Caco-2 (cell line): Measurements from ENCODE around the gene FBXO38. TPM values are rescaled to one million over a fixed set of nuclear protein-coding genes. Genes with fewer than 3 reads are reported as not detected.

Experiments
- BruUV-seq: library from RNA; stranded (reverse); fragments of 400-500 nt; replicated peaks from 2 replicates; lab custom pipeline; 2021; lab: Mats Ljungman, UMichigan
- CTCF ChIA-PET: fragments of 300-600 bp; sonication (Branson Sonifier 250); formaldehyde crosslinking; loops from one replicate; lab custom pipeline; 2022; ENCODE audit warnings: antibody characterized with exemption; lab: Charles Lee
- POLR2A ChIA-PET: fragments of 300-600 bp; sonication (Branson Sonifier 250); formaldehyde crosslinking; loops from one replicate; lab custom pipeline; 2022; ENCODE audit warnings: antibody characterized with exemption; lab: Charles Lee
- DNase-seq, 2 experiments: peaks; one replicate each; pipeline versions ENCODE4 v3.0.0 to v3.0.0-alpha.2; 2020 to 2022
- H3K27me3 ChIP-seq: replicated peaks from 2 replicates; pipeline ENCODE4 v1.6.0; 2011; ENCODE audit warnings: low read length; ENCODE audit not compliant: control insufficient read depth, insufficient read depth
- H3K36me3 ChIP-seq: 2 replicates; pipeline ENCODE4 v1.5.1; 2011; ENCODE audit warnings: low read length; ENCODE audit not compliant: control insufficient read depth, insufficient read depth
- H3K4me1 ChIP-seq: fragments of 250-450 bp; sonication (Bioruptor Pico); 2 replicates; pipeline ENCODE4 v1.5.1; 2020; ENCODE audit warnings: mild to moderate bottlenecking
- H3K4me3 ChIP-seq: 2 replicates; pipeline ENCODE4 v1.5.1; 2011; ENCODE audit warnings: low read depth, mild to moderate bottlenecking, control low read depth, low read length
- H3K9me3 ChIP-seq: fragments of 250-450 bp; sonication (Bioruptor Pico); 2 replicates; pipeline ENCODE4 v1.5.1; 2020; ENCODE audit warnings: mild to moderate bottlenecking, moderate library complexity
- H3K27ac Mint-ChIP-seq: one replicate; pipeline ENCODE4 v1.8.0; 2022; ENCODE audit warnings: mixed read lengths; ENCODE audit not compliant: unreplicated experiment
- H3K27me3 Mint-ChIP-seq: one replicate; pipeline ENCODE4 v1.8.0; 2022; ENCODE audit warnings: mixed read lengths; ENCODE audit not compliant: insufficient read depth, unreplicated experiment
- H3K36me3 Mint-ChIP-seq: one replicate; pipeline ENCODE4 v1.8.0; 2022; ENCODE audit warnings: mild to moderate bottlenecking, mixed read lengths; ENCODE audit not compliant: insufficient read depth, unreplicated experiment
- H3K4me1 Mint-ChIP-seq: one replicate; pipeline ENCODE4 v1.8.0; 2022; ENCODE audit warnings: low read depth, mixed read lengths; ENCODE audit not compliant: unreplicated experiment
- H3K4me3 Mint-ChIP-seq: one replicate; pipeline ENCODE4 v1.8.0; 2022; ENCODE audit warnings: mild to moderate bottlenecking, moderate library complexity, mixed read lengths; ENCODE audit not compliant: unreplicated experiment
- H3K9me3 Mint-ChIP-seq: one replicate; pipeline ENCODE4 v1.8.0; 2022; ENCODE audit warnings: mixed read lengths; ENCODE audit not compliant: unreplicated experiment
- CTCF ChIP-seq, 2 experiments: fragments of 200-600 bp in 1 of 2; IDR thresholded peaks; 1 replicate in 1 of 2; 2 replicates in 1 of 2; pipeline versions ENCODE4 v1.5.1 to v1.8.0; 2011 to 2022; ENCODE audit warnings: antibody characterized with exemption in 1 of 2, control low read depth in 1 of 2, inconsistent platforms in 1 of 2, low read depth in 1 of 2, low read length in 1 of 2, mild to moderate bottlenecking in 1 of 2, moderate library complexity in 1 of 2; ENCODE audit not compliant: insufficient read depth in 1 of 2, severe bottlenecking in 1 of 2, unreplicated experiment in 1 of 2
- intact Hi-C: fragments of 100-400 bp; cut with micrococcal nuclease; formaldehyde crosslinking; loops from one replicate; pipeline ENCODE4 v1.10.0; 2022; ENCODE audit not compliant: unreplicated experiment
- total RNA-seq: library from RNA; stranded (reverse); gene quantifications from 2 replicates; pipeline ENCODE4 v1.2.3, GENCODE V29; 2022

FBXO38 gene
- total RNA-seq, 1 experiment from 2014 or later, result 36.7 TPM

GRCh38 chr5:148397968-148398595 is 14.3 kb downstream of the FBXO38 start:
- BruUV-seq, result no TSS peak
- H3K4me3 ChIP-seq, result no peak overlapping the region
- Mint-ChIP-seq H3K4me3 (peak overlapping the region; percentile 27), H3K36me3 (peaks cover 40% of the 10 kb centered on the region), H3K27ac (peak overlapping the region; percentile 67), H3K27me3 (no peaks in the 10 kb centered on the region), H3K9me3 (no peaks in the 10 kb centered on the region), H3K4me1 (peaks cover 35% of the 10 kb centered on the region)
- 0 out of 2 replicates have a peak, but pooled peaks cover 1% of the 10 kb centered on the region for H3K36me3 ChIP-seq
- no peaks in the 10 kb centered on the region for H3K9me3 ChIP-seq
- ChIA-PET POLR2A (interaction anchor here (0.5 to 1.2 kb wide), 3 partner anchors 14 to 233 kb away, joined by 3 to 5 read pairs (median 4); no protein-coding TSS in a partner anchor), CTCF (interaction anchor here (0.7 to 2.2 kb wide), 7 partner anchors 10 to 333 kb away, joined by 3 to 18 read pairs (median 5); partner anchors contain the start of gene FBXO38)
- no peaks in the 10 kb centered on the region for H3K27me3 ChIP-seq
- intact Hi-C loops, result loop anchor here (1.0 kb wide), 1 partner anchor 15 kb away; the partner anchor contains the start of gene FBXO38
- no peak for TF ChIP-seq CTCF (IDR thresholded peaks at IDR 0.05; ENCODE audit: insufficient read depth in 1 of 2, low read depth in 1 of 2, low read length in 1 of 2, severe bottlenecking in 1 of 2, unreplicated experiment in 1 of 2)
- DNase-seq, result peak; percentile 64 to 75
- peaks cover 46% of the 10 kb centered on the region for H3K4me1 ChIP-seq

DNA sequence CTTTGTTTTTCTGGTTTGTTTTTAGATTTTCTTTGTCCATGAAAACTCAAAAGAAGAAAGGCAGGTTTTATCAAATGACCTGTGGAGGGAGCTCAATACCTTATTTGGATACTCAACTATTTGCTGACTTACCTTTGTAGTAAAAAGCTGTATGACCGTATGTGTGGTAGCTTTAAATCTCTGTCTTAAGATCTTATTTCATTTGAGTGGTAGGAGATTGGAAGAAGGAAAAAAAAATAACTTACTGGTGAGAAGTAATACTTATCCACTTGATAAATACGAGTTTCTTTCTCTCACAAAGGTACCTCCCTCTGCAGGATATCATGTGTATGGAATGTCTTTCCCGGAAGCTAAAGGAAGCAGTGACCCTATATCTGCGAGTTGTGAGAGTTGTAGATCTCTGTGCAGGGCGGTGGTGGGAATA is 15.0 kb downstream of the FBXO38 start:
- intact Hi-C loops, result loop anchor here (1.0 kb wide), 1 partner anchor 15 kb away; the partner anchor contains the start of gene FBXO38
- Histone ChIP-seq H3K36me3 (0 out of 2 replicates have a peak, but pooled peaks cover 1% of the 10 kb centered on the region), H3K4me1 (peaks cover 39% of the 10 kb centered on the region), H3K4me3 (no peak overlapping the region), H3K27me3 (no peaks in the 10 kb centered on the region), H3K9me3 (no peaks in the 10 kb centered on the region)
- BruUV-seq, result no TSS peak
- H3K4me3 Mint-ChIP-seq, result peak overlapping the region; percentile 27
- peak overlapping the region; percentile 67 for H3K27ac Mint-ChIP-seq
- POLR2A ChIA-PET, result interaction anchor here (0.5 to 1.2 kb wide), 3 partner anchors 15 to 233 kb away, joined by 3 to 5 read pairs (median 4); no protein-coding TSS in a partner anchor
- CTCF ChIA-PET, result interaction anchor here (0.6 to 2.2 kb wide), 12 partner anchors 10 to 513 kb away, joined by 3 to 18 read pairs (median 4); partner anchors contain the start of gene FBXO38
- TF ChIP-seq CTCF (IDR thresholded peaks at IDR 0.05; ENCODE audit: insufficient read depth in 1 of 2, low read depth in 1 of 2, low read length in 1 of 2, severe bottlenecking in 1 of 2, unreplicated experiment in 1 of 2), result peak; percentile 22 to 34
- peaks cover 47% of the 10 kb centered on the region for H3K36me3 Mint-ChIP-seq
- no peaks in the 10 kb centered on the region for H3K27me3 Mint-ChIP-seq
- peak in 1 of 2 experiments; percentile 21 for DNase-seq
- H3K4me1 Mint-ChIP-seq, result peaks cover 30% of the 10 kb centered on the region
- H3K9me3 Mint-ChIP-seq, result no peaks in the 10 kb centered on the region

GRCh38 chr5:148401604-148402003 is 17.8 kb downstream of the FBXO38 start:
- ChIA-PET CTCF (interaction anchor here (0.6 kb wide), 1 partner anchor 100 kb away, joined by 4 read pairs; no protein-coding TSS in a partner anchor), POLR2A (no interaction called here)
- Histone ChIP-seq H3K9me3 (no peaks in the 10 kb centered on the region), H3K27me3 (no peaks in the 10 kb centered on the region), H3K4me1 (peaks cover 26% of the 10 kb centered on the region), H3K4me3 (no peak overlapping the region), H3K36me3 (peaks cover 1% of the 10 kb centered on the region; the same call in 1 of the 2 replicates)
- BruUV-seq, result no TSS peak
- no peak for DNase-seq
- Mint-ChIP-seq H3K9me3 (no peaks in the 10 kb centered on the region), H3K36me3 (peaks cover 64% of the 10 kb centered on the region), H3K4me1 (peaks cover 19% of the 10 kb centered on the region), H3K27me3 (no peaks in the 10 kb centered on the region), H3K4me3 (no peak overlapping the region), H3K27ac (no peak overlapping the region)
- TF ChIP-seq CTCF (IDR thresholded peaks at IDR 0.05; ENCODE audit: insufficient read depth in 1 of 2, low read depth in 1 of 2, low read length in 1 of 2, severe bottlenecking in 1 of 2, unreplicated experiment in 1 of 2), result no peak
- intact Hi-C loops, result no loop called here
